Caco-2 (cell line): ENCODE results near the gene IFI27L1. TPM values are rescaled to one million over a fixed set of nuclear protein-coding genes. Genes with fewer than 3 reads are reported as not detected.

Experiments
- BruUV-seq: library from RNA; stranded (reverse); fragments of 400-500 nt; replicated peaks from 2 replicates; lab custom pipeline; 2021; lab: Mats Ljungman, UMichigan
- CTCF ChIA-PET: fragments of 300-600 bp; sonication (Branson Sonifier 250); formaldehyde crosslinking; loops from one replicate; lab custom pipeline; 2022; ENCODE audit warnings: antibody characterized with exemption; lab: Charles Lee
- POLR2A ChIA-PET: fragments of 300-600 bp; sonication (Branson Sonifier 250); formaldehyde crosslinking; loops from one replicate; lab custom pipeline; 2022; ENCODE audit warnings: antibody characterized with exemption; lab: Charles Lee
- DNase-seq, 2 experiments: peaks; one replicate each; pipeline versions ENCODE4 v3.0.0 to v3.0.0-alpha.2; 2020 to 2022
- H3K27me3 ChIP-seq: replicated peaks from 2 replicates; pipeline ENCODE4 v1.6.0; 2011; ENCODE audit warnings: low read length; ENCODE audit not compliant: control insufficient read depth, insufficient read depth
- H3K36me3 ChIP-seq: 2 replicates; pipeline ENCODE4 v1.5.1; 2011; ENCODE audit warnings: low read length; ENCODE audit not compliant: control insufficient read depth, insufficient read depth
- H3K4me1 ChIP-seq: fragments of 250-450 bp; sonication (Bioruptor Pico); 2 replicates; pipeline ENCODE4 v1.5.1; 2020; ENCODE audit warnings: mild to moderate bottlenecking
- H3K4me3 ChIP-seq: 2 replicates; pipeline ENCODE4 v1.5.1; 2011; ENCODE audit warnings: low read depth, mild to moderate bottlenecking, control low read depth, low read length
- H3K9me3 ChIP-seq: fragments of 250-450 bp; sonication (Bioruptor Pico); 2 replicates; pipeline ENCODE4 v1.5.1; 2020; ENCODE audit warnings: mild to moderate bottlenecking, moderate library complexity
- H3K27ac Mint-ChIP-seq: one replicate; pipeline ENCODE4 v1.8.0; 2022; ENCODE audit warnings: mixed read lengths; ENCODE audit not compliant: unreplicated experiment
- H3K27me3 Mint-ChIP-seq: one replicate; pipeline ENCODE4 v1.8.0; 2022; ENCODE audit warnings: mixed read lengths; ENCODE audit not compliant: insufficient read depth, unreplicated experiment
- H3K36me3 Mint-ChIP-seq: one replicate; pipeline ENCODE4 v1.8.0; 2022; ENCODE audit warnings: mild to moderate bottlenecking, mixed read lengths; ENCODE audit not compliant: insufficient read depth, unreplicated experiment
- H3K4me1 Mint-ChIP-seq: one replicate; pipeline ENCODE4 v1.8.0; 2022; ENCODE audit warnings: low read depth, mixed read lengths; ENCODE audit not compliant: unreplicated experiment
- H3K4me3 Mint-ChIP-seq: one replicate; pipeline ENCODE4 v1.8.0; 2022; ENCODE audit warnings: mild to moderate bottlenecking, moderate library complexity, mixed read lengths; ENCODE audit not compliant: unreplicated experiment
- H3K9me3 Mint-ChIP-seq: one replicate; pipeline ENCODE4 v1.8.0; 2022; ENCODE audit warnings: mixed read lengths; ENCODE audit not compliant: unreplicated experiment
- CTCF ChIP-seq, 2 experiments: fragments of 200-600 bp in 1 of 2; IDR thresholded peaks; 1 replicate in 1 of 2; 2 replicates in 1 of 2; pipeline versions ENCODE4 v1.5.1 to v1.8.0; 2011 to 2022; ENCODE audit warnings: antibody characterized with exemption in 1 of 2, control low read depth in 1 of 2, inconsistent platforms in 1 of 2, low read depth in 1 of 2, low read length in 1 of 2, mild to moderate bottlenecking in 1 of 2, moderate library complexity in 1 of 2; ENCODE audit not compliant: insufficient read depth in 1 of 2, severe bottlenecking in 1 of 2, unreplicated experiment in 1 of 2
- intact Hi-C: fragments of 100-400 bp; cut with micrococcal nuclease; formaldehyde crosslinking; loops from one replicate; pipeline ENCODE4 v1.10.0; 2022; ENCODE audit not compliant: unreplicated experiment
- total RNA-seq: library from RNA; stranded (reverse); gene quantifications from 2 replicates; pipeline ENCODE4 v1.2.3, GENCODE V29; 2022

IFI27L1 gene
- total RNA-seq, 1 experiment from 2014 or later = 13.6 TPM

GRCh38 chr14:94102768-94103482, 21.8 kb downstream of the IFI27L1 start:
- no peak for DNase-seq
- H3K4me3 ChIP-seq = no peak overlapping the region
- no peak overlapping the region for H3K4me3 Mint-ChIP-seq
- intact Hi-C loops = no loop called here
- no peaks in the 10 kb centered on the region for H3K27me3 Mint-ChIP-seq
- H3K4me1 Mint-ChIP-seq = no peaks in the 10 kb centered on the region
- BruUV-seq = no TSS peak
- no peak for TF ChIP-seq CTCF (IDR thresholded peaks at IDR 0.05; ENCODE audit: insufficient read depth in 1 of 2, low read depth in 1 of 2, low read length in 1 of 2, severe bottlenecking in 1 of 2, unreplicated experiment in 1 of 2)
- no peaks in the 10 kb centered on the region for H3K9me3 Mint-ChIP-seq
- no peaks in the 10 kb centered on the region for H3K4me1 ChIP-seq
- H3K36me3 Mint-ChIP-seq = peaks cover 4% of the 10 kb centered on the region
- H3K27me3 ChIP-seq = no peaks in the 10 kb centered on the region
- H3K27ac Mint-ChIP-seq = no peak overlapping the region
- H3K9me3 ChIP-seq = no peaks in the 10 kb centered on the region
- ChIA-PET POLR2A (no interaction called here), CTCF (no interaction called here)
- no peaks in the 10 kb centered on the region for H3K36me3 ChIP-seq

GRCh38 chr14:94103554-94104150, 22.5 kb downstream of the IFI27L1 start:
- H3K36me3 Mint-ChIP-seq = peaks cover 4% of the 10 kb centered on the region
- TF ChIP-seq CTCF (IDR thresholded peaks at IDR 0.05; ENCODE audit: insufficient read depth in 1 of 2, low read depth in 1 of 2, low read length in 1 of 2, severe bottlenecking in 1 of 2, unreplicated experiment in 1 of 2) = no peak
- no peaks in the 10 kb centered on the region for H3K27me3 Mint-ChIP-seq
- Histone ChIP-seq H3K27me3 (no peaks in the 10 kb centered on the region), H3K9me3 (no peaks in the 10 kb centered on the region), H3K4me3 (no peak overlapping the region), H3K4me1 (no peaks in the 10 kb centered on the region), H3K36me3 (no peaks in the 10 kb centered on the region)
- no peaks in the 10 kb centered on the region for H3K9me3 Mint-ChIP-seq
- H3K27ac Mint-ChIP-seq = no peak overlapping the region
- H3K4me3 Mint-ChIP-seq = no peak overlapping the region
- CTCF ChIA-PET = no interaction called here
- DNase-seq = no peak
- intact Hi-C loops = no loop called here
- H3K4me1 Mint-ChIP-seq = no peaks in the 10 kb centered on the region
- POLR2A ChIA-PET = no interaction called here
- BruUV-seq = no TSS peak

- ChIA-PET POLR2A (no interaction called here), CTCF (interaction anchor here (0.7 kb wide), 1 partner anchor 76 kb away, joined by 3 read pairs; no protein-coding TSS in a partner anchor)
- no TSS peak for BruUV-seq
- Mint-ChIP-seq H3K4me1 (no peaks in the 10 kb centered on the region), H3K4me3 (no peak overlapping the region), H3K36me3 (no peaks in the 10 kb centered on the region), H3K27me3 (no peaks in the 10 kb centered on the region), H3K9me3 (no peaks in the 10 kb centered on the region), H3K27ac (no peak overlapping the region)
- Histone ChIP-seq H3K4me1 (no peaks in the 10 kb centered on the region), H3K36me3 (no peaks in the 10 kb centered on the region), H3K27me3 (no peaks in the 10 kb centered on the region), H3K9me3 (no peaks in the 10 kb centered on the region), H3K4me3 (no peak overlapping the region)
- intact Hi-C loops = no loop called here
- no peak for DNase-seq
- TF ChIP-seq CTCF (IDR thresholded peaks at IDR 0.05; ENCODE audit: insufficient read depth in 1 of 2, low read depth in 1 of 2, low read length in 1 of 2, severe bottlenecking in 1 of 2, unreplicated experiment in 1 of 2) = no peak
Measured at GRCh38 chr14:94104731-94105130, 23.6 kb downstream of the IFI27L1 start.
